ENCODE data around the gene PREP.

The PREP gene

DNA sequence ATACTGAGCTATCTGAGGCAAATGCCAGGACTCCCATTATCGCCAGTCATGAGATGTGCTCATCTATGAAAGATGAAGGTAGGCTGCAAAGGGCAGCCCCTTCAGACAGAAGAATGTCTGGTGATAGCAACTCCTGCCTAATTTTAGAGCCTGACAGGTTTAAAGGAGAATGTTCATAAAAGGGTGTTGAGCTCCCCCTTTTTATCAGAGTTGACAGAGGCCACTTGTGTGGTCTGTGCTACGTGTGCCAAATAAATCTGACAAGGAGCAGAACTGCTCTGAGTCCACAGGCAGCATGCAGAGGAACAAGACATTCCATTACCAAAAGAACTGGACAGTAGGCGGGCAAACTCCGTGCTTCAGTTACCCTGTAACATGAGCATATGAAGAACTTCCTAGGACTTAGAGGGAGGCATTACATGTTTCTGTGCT lies 101.8 kb downstream of the PREP start:
- no peak for DNase-seq (ENCODE audit: extremely low read depth, low read depth)
- TF ChIP-seq, protein P1, sequence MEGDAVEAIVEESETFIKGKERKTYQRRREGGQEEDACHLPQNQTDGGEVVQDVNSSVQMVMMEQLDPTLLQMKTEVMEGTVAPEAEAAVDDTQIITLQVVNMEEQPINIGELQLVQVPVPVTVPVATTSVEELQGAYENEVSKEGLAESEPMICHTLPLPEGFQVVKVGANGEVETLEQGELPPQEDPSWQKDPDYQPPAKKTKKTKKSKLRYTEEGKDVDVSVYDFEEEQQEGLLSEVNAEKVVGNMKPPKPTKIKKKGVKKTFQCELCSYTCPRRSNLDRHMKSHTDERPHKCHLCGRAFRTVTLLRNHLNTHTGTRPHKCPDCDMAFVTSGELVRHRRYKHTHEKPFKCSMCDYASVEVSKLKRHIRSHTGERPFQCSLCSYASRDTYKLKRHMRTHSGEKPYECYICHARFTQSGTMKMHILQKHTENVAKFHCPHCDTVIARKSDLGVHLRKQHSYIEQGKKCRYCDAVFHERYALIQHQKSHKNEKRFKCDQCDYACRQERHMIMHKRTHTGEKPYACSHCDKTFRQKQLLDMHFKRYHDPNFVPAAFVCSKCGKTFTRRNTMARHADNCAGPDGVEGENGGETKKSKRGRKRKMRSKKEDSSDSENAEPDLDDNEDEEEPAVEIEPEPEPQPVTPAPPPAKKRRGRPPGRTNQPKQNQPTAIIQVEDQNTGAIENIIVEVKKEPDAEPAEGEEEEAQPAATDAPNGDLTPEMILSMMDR (IDR thresholded peaks at IDR 0.05; ENCODE audit: low read depth, low read length) = no peak

DNA sequence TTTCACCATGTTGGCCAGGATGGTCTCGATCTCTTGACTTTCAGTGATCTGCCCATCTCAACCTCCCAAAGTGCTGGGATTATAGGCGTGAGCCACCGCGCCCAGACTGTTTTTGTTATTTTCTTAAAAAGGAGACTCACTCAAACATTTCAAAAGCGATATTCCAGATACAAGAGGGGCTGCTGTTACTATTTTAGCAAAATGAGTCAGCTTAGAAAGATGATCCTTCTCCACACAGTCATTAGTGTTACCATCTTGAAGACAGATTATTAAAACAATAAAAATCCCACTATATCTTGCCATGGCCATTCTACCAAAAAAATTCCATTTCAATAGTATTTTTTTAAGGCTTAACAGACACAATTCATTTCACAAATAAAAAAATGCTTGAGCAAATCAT lies 102.8 kb downstream of the PREP start:
- no peak for DNase-seq (ENCODE audit: extremely low read depth, low read depth)
- TF ChIP-seq, protein P1 (IDR thresholded peaks at IDR 0.05; ENCODE audit: low read depth, low read length) = no peak

DNA sequence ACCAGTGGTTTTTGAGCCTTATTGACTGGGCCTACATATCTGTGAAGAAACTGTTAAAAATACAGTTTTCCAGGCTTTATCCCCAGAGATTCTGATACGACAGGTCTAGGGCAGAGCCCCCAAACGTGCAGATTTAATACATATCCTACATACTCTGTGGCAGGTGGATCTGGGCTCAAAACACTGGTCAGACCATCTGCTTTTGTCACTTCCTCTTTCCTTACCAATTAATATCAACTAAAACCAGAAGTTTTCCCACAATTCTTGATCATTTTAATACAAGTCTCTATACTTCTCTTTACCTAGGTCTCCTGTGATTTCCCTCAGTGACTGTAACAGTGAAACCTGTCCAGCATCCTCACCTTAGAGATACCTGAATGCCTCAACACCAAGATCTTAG lies 108.8 kb downstream of the PREP start:
- no peak for DNase-seq (ENCODE audit: extremely low read depth, low read depth)
- TF ChIP-seq, protein P1 (IDR thresholded peaks at IDR 0.05; ENCODE audit: low read depth, low read length) = no peak

DNA sequence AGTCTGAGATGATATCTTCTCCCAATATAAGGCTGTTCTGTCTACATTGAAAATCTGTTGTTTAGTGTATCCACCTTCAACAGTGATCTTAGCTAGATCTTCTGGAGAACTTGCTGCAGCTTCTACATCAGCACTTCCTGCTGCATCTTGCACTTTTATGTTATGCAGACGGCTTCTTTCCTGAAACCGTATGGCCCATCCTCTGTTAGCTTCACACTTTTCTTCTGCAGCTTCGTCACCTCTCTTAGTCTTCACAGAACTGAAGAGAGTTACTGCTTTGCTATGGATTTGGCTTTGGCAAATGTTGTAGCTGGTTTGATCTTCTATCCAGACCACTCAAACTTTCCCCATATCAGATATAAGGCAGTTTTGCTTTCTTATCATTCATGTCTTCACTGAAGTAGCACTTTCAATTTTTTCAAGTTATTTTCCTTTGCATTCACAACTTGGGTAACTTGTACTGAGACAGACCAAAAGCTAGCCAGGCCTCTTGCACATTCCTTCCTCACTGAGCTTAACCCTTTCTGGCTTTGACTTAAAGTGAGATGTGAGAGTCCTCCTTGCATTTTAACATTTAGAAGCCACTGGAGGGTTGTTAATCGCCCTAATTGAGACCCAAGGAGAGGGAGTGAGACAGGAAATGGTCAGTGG lies 110.1 kb downstream of the PREP start:
- DNase-seq (ENCODE audit: extremely low read depth, low read depth) = no peak
- TF ChIP-seq, protein P1 (IDR thresholded peaks at IDR 0.05; ENCODE audit: low read depth, low read length) = no peak

DNA sequence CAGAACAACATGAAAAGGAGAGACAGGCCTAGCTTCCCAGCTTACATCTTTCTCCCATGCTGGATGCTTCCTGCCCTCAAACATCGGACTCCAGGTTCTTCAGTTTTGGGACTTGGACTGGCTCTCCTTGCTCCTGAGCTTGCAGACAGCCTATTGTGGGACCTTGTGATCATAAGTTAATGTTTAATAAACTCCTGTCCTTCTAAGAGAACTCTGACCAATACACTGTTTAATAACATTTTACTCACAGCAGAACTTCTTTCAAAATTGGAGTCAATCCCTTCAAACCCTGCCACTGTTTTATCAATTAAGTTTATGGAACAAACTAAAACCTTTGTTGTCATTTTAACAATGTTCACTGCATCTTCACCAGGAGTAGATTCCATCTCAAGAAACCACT lies 111.4 kb downstream of the PREP start:
- no peak for DNase-seq (ENCODE audit: extremely low read depth, low read depth)
- TF ChIP-seq, protein P1 (IDR thresholded peaks at IDR 0.05; ENCODE audit: low read depth, low read length) = no peak

DNA sequence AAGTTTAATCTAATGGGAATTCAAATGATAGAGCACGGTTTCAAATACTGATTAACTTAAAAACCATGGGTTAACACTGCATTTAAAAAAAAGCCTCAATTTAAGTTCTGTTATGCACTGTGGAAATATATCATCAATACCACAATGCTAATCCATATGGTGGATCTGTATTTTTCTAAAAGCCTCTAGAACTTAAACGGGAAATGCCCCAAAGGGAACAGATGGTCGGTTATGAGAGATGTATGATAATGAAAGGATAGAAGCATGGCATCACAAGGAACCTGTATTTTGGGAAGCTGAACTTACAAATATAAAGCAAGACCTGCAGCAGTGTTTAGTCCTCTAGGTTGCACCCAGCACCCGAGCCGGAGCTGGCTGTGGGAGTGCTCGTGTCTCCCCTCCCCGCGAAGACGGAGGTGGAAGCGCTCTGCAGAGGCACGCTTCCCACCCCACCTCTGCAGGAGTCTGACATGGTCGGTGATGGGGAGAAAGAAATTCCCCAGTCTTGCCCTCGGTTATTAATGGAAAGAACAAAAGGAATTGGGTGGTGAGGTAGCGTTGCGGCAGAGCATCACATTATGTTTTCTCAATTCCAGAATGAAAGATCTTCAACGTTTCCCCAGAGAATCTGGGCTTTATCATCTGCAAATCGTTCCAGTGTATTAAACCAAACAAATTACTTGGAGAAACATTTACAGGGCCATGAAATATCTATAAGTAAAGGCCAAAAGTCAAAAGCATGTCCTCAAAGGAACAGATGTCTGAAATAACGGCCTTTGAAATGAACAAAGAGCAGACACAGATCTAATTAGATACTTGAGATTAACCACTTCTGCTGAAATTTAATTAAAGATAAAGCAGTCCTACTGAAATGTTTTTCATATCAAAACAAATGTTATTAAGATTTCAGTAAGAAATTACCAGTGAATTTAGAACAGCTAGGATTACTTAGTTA lies 120.0 kb downstream of the PREP start:
- DNase-seq (ENCODE audit: extremely low read depth, low read depth) = no peak
- TF ChIP-seq, protein P1 (IDR thresholded peaks at IDR 0.05; ENCODE audit: low read depth, low read length) = no peak

DNA sequence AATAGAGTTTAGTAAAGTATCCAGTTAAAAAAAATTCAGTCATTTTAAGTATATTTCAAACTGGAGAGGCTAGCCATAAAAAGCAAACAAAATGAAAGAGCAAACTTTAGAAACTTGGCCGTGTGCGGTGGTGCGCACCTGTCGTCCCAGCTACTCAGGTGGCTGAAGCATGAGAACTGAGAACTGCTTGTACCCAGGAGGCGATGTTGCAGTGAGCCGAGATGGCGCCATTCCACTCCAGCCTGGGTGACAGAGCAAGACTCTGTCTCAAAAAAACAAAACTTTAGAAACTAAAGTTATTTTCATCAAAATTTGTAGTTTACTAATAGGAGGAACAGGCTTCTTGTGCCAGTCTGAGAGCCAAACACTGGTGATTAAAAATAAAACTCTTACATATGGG lies 122.8 kb downstream of the PREP start:
- no peak for DNase-seq (ENCODE audit: extremely low read depth, low read depth)
- TF ChIP-seq, protein P1 (IDR thresholded peaks at IDR 0.05; ENCODE audit: low read depth, low read length) = no peak
